ENCODE data around the gene FYN. TPM values are rescaled to one million over a fixed set of nuclear protein-coding genes. Genes with fewer than 3 reads are reported as not detected.

FYN gene
- total and polyA plus RNA-seq, 9 of the 15 experiments (the other 6 are each of a cell fraction or from before 2014, with no cell fraction given), result 2.9 to 22.1 (median 11.4) TPM

DNA sequence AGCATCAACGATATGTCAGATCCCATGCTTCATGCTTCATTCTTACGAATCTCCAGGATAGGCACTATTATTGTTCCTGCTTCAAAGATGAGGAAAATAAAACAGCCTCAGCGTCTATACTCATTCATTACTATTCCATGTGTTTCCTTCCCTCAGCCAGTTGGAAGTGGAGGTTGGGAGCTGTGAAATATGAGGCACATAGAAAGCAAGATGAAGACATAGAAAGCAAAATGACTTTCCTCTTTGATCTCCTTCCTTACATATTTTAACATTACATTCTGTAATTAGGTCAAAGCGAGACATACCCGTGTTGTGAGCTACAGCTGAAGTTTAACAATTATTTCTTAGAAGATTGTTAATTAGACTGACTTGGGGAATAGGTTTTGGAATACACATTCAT, 125.4 kb downstream of the FYN start:
- Histone ChIP-seq H3K4me1 (replicated peaks in 1 of 2; ENCODE audit: control insufficient read depth in 2 of 2, insufficient read depth in 2 of 2, low read length in 2 of 2) (no peaks in the 10 kb centered on the region; a peak in 1 of 5 replicates), H3K36me3 (ENCODE audit: control insufficient read depth, insufficient read depth, low read length) (no peaks in the 10 kb centered on the region), H3K9me3 (replicated peaks; ENCODE audit: control insufficient read depth, insufficient read depth, low read depth, low read length) (no peaks in the 10 kb centered on the region), H4K20me1 (replicated peaks; ENCODE audit: control insufficient read depth, insufficient read depth, low read length) (no peaks in the 10 kb centered on the region), H3K4me2 (ENCODE audit: insufficient read depth, low read length) (no peak overlapping the region), H3K9me1 (ENCODE audit: control insufficient read depth, insufficient read depth, low read length) (no peaks in the 10 kb centered on the region), H3K4me3 (no peak overlapping the region), H3K9ac (ENCODE audit: insufficient read depth in 1 of 2, low read depth in 2 of 2, low read length in 2 of 2) (no peak overlapping the region), H2AFZ (ENCODE audit: low read depth, low read length) (no peak overlapping the region), H3K79me2 (ENCODE audit: control insufficient read depth, insufficient read depth, low read length) (no peaks in the 10 kb centered on the region), H3K27ac (ENCODE audit: extremely low read depth, low read depth, low read length) (no peak overlapping the region), H3K27me3 (ENCODE audit: control insufficient read depth in 2 of 2, insufficient read depth in 2 of 2, low read length in 2 of 2) (peaks cover 2 to 8% of the 10 kb centered on the region in 2 experiments; a peak in 2 of 5 replicates)
- no TSS peak for BruUV-seq (replicated peaks)
- POLR2A ChIA-PET, result no interaction called here
- intact Hi-C loops (cut with micrococcal nuclease) (no loop called here), in situ Hi-C loops (cut with MboI) (no loop called here)
- no peak for DNase-seq (ENCODE audit: extremely low read depth in 1 of 4, low spot score in 3 of 4)
- no peak for FAIRE-seq
- WGBS (ENCODE audit: insufficient coverage, low coverage, missing lambda C conversion rate), result 5% methylated on average over 5 of the region's 5 CpGs
- TF ChIP-seq HNRNPK (IDR thresholded peaks at IDR 0.05; ENCODE audit: low read depth, low read length, poor library complexity, severe bottlenecking) (no peak), HIVEP1 (CRISPR knock-in tag; IDR thresholded peaks at IDR 0.05) (no peak), NCOA2 (IDR thresholded peaks at IDR 0.05; ENCODE audit: partially characterized antibody in 2 of 2) (no peak), RBM14 (IDR thresholded peaks at IDR 0.05; ENCODE audit: borderline replicate concordance, insufficient read depth, low read depth, low read length) (no peak), TEAD2 (tag; IDR thresholded peaks at IDR 0.05) (no peak), PHF8 (IDR thresholded peaks at IDR 0.05; ENCODE audit: borderline replicate concordance, low read length) (no peak)
- TF ChIP-seq, protein P1, sequence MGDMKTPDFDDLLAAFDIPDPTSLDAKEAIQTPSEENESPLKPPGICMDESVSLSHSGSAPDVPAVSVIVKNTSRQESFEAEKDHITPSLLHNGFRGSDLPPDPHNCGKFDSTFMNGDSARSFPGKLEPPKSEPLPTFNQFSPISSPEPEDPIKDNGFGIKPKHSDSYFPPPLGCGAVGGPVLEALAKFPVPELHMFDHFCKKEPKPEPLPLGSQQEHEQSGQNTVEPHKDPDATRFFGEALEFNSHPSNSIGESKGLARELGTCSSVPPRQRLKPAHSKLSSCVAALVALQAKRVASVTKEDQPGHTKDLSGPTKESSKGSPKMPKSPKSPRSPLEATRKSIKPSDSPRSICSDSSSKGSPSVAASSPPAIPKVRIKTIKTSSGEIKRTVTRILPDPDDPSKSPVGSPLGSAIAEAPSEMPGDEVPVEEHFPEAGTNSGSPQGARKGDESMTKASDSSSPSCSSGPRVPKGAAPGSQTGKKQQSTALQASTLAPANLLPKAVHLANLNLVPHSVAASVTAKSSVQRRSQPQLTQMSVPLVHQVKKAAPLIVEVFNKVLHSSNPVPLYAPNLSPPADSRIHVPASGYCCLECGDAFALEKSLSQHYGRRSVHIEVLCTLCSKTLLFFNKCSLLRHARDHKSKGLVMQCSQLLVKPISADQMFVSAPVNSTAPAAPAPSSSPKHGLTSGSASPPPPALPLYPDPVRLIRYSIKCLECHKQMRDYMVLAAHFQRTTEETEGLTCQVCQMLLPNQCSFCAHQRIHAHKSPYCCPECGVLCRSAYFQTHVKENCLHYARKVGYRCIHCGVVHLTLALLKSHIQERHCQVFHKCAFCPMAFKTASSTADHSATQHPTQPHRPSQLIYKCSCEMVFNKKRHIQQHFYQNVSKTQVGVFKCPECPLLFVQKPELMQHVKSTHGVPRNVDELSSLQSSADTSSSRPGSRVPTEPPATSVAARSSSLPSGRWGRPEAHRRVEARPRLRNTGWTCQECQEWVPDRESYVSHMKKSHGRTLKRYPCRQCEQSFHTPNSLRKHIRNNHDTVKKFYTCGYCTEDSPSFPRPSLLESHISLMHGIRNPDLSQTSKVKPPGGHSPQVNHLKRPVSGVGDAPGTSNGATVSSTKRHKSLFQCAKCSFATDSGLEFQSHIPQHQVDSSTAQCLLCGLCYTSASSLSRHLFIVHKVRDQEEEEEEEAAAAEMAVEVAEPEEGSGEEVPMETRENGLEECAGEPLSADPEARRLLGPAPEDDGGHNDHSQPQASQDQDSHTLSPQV (IDR thresholded peaks at IDR 0.05), result no peak
- CTCF ChIA-PET (ENCODE audit: low intra/inter-chr PET ratio), result no interaction called here
- no peak for ATAC-seq

Data from K562 (cell line).